Left renal pelvis (tissue), 4 donors: Measurements from ENCODE around the gene GRK4. TPM values are rescaled to one million over a fixed set of nuclear protein-coding genes. Genes with fewer than 3 reads are reported as not detected.
"Not testable (repeated sequence)": the region's sequence is repeated elsewhere in the genome, so short reads cannot be mapped to it uniquely, and the experiment has no call there.

ENCODE experiments used
- DNase-seq, 4 donors: peaks; one replicate each; pipeline ENCODE4 v3.0.0-alpha.2; 2013; ENCODE audit warnings: low read depth in 4 of 4, low spot score in 3 of 4
- polyA plus RNA-seq, 4 donors: library from polyadenylated mRNA; unstranded; fragments of 120-200 nt; gene quantifications; one replicate each; pipeline ENCODE4 v1.2.1, GENCODE V29; 2013; ENCODE audit not compliant: insufficient read length in 4 of 4

GRK4 gene
- polyA plus RNA-seq, 4 donors = 6.6 to 11.5 (median 9.1) TPM

- DNase-seq = no peak
Observed at GRCh38 chr4:2954358-2955185, 8.8 kb upstream of the GRK4 start.

GRCh38 chr4:2955186-2956044 lies 8.0 kb upstream of the GRK4 start:
- not testable (repeated sequence) for DNase-seq

- DNase-seq = no peak
Observed at GRCh38 chr4:2958446-2958845, 4.9 kb upstream of the GRK4 start.

GRCh38 chr4:2960450-2960849 lies 2.9 kb upstream of the GRK4 start:
- DNase-seq = not testable (repeated sequence)

GRCh38 chr4:2961421-2961810 lies 2.0 kb upstream of the GRK4 start:
- no peak for DNase-seq

- DNase-seq = no peak
Observed at GRCh38 chr4:2961811-2962441, 1.4 kb upstream of the GRK4 start.

GRCh38 chr4:2962614-2963174 lies 677 bp upstream of the GRK4 start:
- DNase-seq = no peak

GRCh38 chr4:2963966-2964471 lies 648 bp downstream of the GRK4 start:
- no peak for DNase-seq

- no peak for DNase-seq
Observed at GRCh38 chr4:2964706-2965258, 1.4 kb downstream of the GRK4 start.

- DNase-seq = no peak
Observed at GRCh38 chr4:2965262-2965661, 1.9 kb downstream of the GRK4 start.

- DNase-seq = no peak
Observed at GRCh38 chr4:2968381-2968780, 5.0 kb downstream of the GRK4 start.

GRCh38 chr4:2971275-2971674 lies 7.9 kb downstream of the GRK4 start:
- no peak for DNase-seq

- no peak for DNase-seq
Observed at GRCh38 chr4:2977211-2978088, 14.1 kb downstream of the GRK4 start.

GRCh38 chr4:2981256-2981819 lies 18.0 kb downstream of the GRK4 start:
- DNase-seq = no peak

- DNase-seq = no peak
Observed at GRCh38 chr4:2982012-2982411, 18.6 kb downstream of the GRK4 start.

- DNase-seq = not testable (repeated sequence)
Observed at GRCh38 chr4:2983715-2984114, 20.3 kb downstream of the GRK4 start.

GRCh38 chr4:2991243-2991642 lies 27.9 kb downstream of the GRK4 start:
- DNase-seq = no peak

- DNase-seq = no peak
Observed at GRCh38 chr4:2994917-2995316, 31.5 kb downstream of the GRK4 start.
